ENCODE results near the gene FPR2. TPM values are rescaled to one million over a fixed set of nuclear protein-coding genes. Genes with fewer than 3 reads are reported as not detected.
A peak's percentile ranks its signal among the peaks of the same experiment; 100 is the strongest.

Gene FPR2
- total and polyA plus RNA-seq, 12 donors: 0.17 to 5.8 (median 0.64) TPM; not detected in 1

DNA sequence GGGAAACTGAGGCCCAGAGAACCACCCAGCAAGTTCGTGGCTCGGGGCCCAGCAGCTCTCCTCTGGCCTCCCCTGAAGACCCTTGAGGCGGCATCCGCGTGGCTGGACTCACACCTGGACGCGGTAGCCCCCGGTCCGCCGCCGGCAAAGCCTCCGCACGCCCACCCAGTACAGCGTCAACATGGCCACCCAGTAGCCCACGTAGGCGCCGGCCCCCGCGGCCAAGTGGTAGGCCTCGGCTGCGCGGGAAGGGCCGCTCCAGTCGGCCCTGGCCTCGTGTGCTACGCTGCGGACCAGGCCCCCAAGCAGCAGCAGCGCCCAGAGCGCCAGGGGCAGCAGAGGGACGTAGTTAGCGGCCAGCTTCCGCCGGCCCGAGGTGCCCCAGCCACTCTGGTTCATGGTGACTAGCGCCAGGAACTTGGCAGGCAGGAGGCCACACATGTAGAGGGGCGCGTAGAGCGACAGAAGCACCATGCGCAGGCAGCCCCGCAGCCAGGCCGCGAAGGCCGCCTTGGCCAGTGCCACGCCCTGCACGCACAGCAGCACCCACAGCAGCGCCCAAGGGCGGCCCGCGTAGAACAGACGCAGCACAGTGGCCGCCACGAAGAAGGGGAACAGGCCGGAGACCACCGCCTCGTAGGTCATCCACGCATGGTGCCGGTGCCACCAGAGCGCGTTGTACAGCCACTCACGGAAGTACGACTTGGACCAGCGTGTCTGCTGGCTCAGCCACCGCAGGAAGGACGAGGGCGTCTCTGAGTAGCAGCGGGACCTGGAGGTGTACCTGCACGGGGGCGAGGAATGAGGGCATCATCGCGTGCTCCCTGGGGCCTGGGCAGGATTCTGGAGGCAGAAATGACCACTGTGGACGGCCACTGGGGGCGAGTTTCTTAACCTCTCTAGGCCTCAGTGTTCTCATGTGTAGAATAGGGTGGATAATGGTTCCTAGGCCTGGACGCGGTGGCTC lies 47.4 kb upstream of the FPR2 start:
- intact Hi-C loops (cut with DNase I): loop anchor here in 2 of 10 donors (2.0 to 10.0 kb wide), 2 partner anchors 65 to 101 kb away; no protein-coding TSS in a partner anchor
- no peaks in the 10 kb centered on the region for H3K9me3 ChIP-seq
- ATAC-seq (peak in 3 of 8 donors; percentile 6 to 43 (median 38)), DNase-seq (no peak)
- H3K27ac ChIP-seq: no peak overlapping the region
- no peaks in the 10 kb centered on the region for H3K4me1 ChIP-seq
- TF ChIP-seq CTCF (IDR thresholded peaks at IDR 0.05): no peak
- H3K27me3 ChIP-seq: peaks cover 3 to 33% (median 14%) of the 10 kb centered on the region in 7 donors
- no peaks in the 10 kb centered on the region for H3K36me3 ChIP-seq
- no peak overlapping the region for H3K4me3 ChIP-seq
- 92 to 93% methylated on average over 73 to 74 of the region's 74 CpGs for WGBS, 2 donors

DNA sequence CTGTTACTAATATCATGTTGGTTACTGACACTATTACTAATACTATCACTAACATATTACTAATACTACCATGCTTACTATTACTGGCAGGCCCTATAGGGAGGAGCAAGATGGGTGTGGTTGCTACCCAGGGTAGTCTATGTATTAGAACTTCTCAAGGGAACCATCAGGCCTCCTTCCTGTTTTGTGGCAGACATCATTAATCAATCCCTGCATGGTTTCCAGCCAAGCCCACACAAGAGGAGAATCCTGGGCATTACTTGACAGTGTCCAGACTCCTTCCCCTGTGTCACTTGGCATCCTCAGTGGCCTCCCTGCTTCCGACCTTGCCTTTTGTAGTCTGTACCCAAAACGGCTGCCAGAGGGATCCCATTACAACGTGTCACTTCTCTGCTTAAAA lies 46.1 kb upstream of the FPR2 start:
- no peaks in the 10 kb centered on the region for H3K9me3 ChIP-seq
- WGBS, 2 donors: 45 to 61% methylated on average over 3 of the region's 3 CpGs
- TF ChIP-seq CTCF (IDR thresholded peaks at IDR 0.05): no peak
- H3K27me3 ChIP-seq: peaks cover 13 to 45% (median 27%) of the 10 kb centered on the region in 7 donors
- H3K4me1 ChIP-seq: peaks cover 0 to 9% (median 6%) of the 10 kb centered on the region in 9 donors
- ATAC-seq: no peak
- no peak overlapping the region for H3K27ac ChIP-seq
- DNase-seq: no peak
- no peaks in the 10 kb centered on the region for H3K36me3 ChIP-seq
- H3K4me3 ChIP-seq: no peak overlapping the region
- intact Hi-C loops (cut with DNase I): loop anchor here in 1 of 10 donors (10.0 kb wide), 1 partner anchor 100 kb away; no protein-coding TSS in a partner anchor

DNA sequence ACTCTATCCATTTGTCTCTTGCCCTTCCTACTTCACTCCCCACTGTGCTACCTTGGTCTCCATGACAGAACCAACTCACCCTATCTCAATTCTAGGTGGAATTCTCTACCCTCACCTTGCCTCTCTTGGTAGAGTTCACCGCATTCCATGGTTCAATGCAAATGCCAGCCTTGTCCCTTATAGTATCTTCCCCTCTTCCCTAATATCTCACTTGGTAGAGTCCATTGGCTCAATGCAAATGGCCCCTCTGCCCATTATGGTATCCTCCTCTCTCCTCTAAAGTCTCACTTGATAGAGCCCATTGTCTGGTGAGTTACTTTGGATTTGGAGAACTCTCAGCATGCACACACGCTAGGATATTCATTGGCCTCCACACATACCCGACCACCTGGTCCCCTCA lies 45.1 kb upstream of the FPR2 start:
- no peak overlapping the region for H3K27ac ChIP-seq
- ATAC-seq: no peak
- no peaks in the 10 kb centered on the region for H3K9me3 ChIP-seq
- WGBS, 2 donors: 85% methylated on average over 3 of the region's 3 CpGs
- DNase-seq: no peak
- intact Hi-C loops (cut with DNase I): loop anchor here in 1 of 10 donors (10.0 kb wide), 1 partner anchor 99 kb away; no protein-coding TSS in a partner anchor
- H3K4me1 ChIP-seq: peaks cover 0 to 9% (median 6%) of the 10 kb centered on the region in 9 donors
- H3K4me3 ChIP-seq: no peak overlapping the region
- no peak for TF ChIP-seq CTCF (IDR thresholded peaks at IDR 0.05)
- H3K36me3 ChIP-seq: no peaks in the 10 kb centered on the region
- peaks cover 13 to 55% (median 37%) of the 10 kb centered on the region in 7 donors for H3K27me3 ChIP-seq

DNA sequence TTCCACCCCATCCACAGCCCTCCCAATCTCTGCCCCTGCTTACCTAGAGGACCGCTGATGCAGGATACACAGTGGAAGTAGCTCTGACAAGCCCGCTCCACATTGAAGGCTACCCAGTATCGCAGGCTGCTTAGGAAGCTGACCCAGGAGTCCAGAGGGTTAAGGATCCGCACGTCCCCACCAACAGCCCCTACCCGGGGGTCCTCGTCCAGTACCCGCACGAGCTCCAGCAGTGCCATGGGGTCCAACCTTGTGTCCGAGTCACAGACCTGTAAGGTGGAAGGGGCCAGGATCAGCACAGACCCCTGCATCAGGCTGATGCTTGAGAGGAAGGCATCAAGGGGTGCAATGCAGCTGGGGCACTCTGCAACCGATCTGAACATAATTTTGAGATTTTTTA lies 44.1 kb upstream of the FPR2 start:
- H3K27ac ChIP-seq: no peak overlapping the region
- no peaks in the 10 kb centered on the region for H3K9me3 ChIP-seq
- intact Hi-C loops (cut with DNase I): loop anchor here in 1 of 10 donors (10.0 kb wide), 1 partner anchor 98 kb away; no protein-coding TSS in a partner anchor
- H3K27me3 ChIP-seq: peaks cover 13 to 66% (median 47%) of the 10 kb centered on the region in 7 donors
- TF ChIP-seq CTCF (IDR thresholded peaks at IDR 0.05): no peak
- ATAC-seq (no peak), DNase-seq (no peak)
- no peaks in the 10 kb centered on the region for H3K36me3 ChIP-seq
- H3K4me1 ChIP-seq: peaks cover 0 to 9% (median 6%) of the 10 kb centered on the region in 9 donors
- 82 to 85% methylated on average over 11 of the region's 11 CpGs for WGBS, 2 donors
- no peak overlapping the region for H3K4me3 ChIP-seq

All from heart right ventricle (tissue), 16 donors.